H1 (cell line): ENCODE data around the gene NCAPD2. TPM values are rescaled to one million over a fixed set of nuclear protein-coding genes. Genes with fewer than 3 reads are reported as not detected.

Source experiments
- CTCF ChIA-PET: fragments of 300-600 bp; sonication (Branson Sonifier 250); formaldehyde crosslinking; loops from one replicate; lab custom pipeline; 2021; ENCODE audit not compliant: partially characterized antibody; lab: Charles Lee
- POLR2A ChIA-PET: fragments of 300-600 bp; sonication (Branson Sonifier 250); formaldehyde crosslinking; loops from one replicate; lab custom pipeline; 2021; ENCODE audit warnings: inconsistent platforms; ENCODE audit not compliant: partially characterized antibody; lab: Charles Lee
- DNase-seq, 2 experiments: peaks; one replicate each; pipeline versions ENCODE4 v3.0.0 to v3.0.0-alpha.2; 2010 to 2022; ENCODE audit warnings: low spot score in 2 of 2, low read depth in 1 of 2, mixed read lengths in 1 of 2
- FAIRE-seq: peaks from 2 replicates; lab custom pipeline; 2011; peaks lifted over from hg19 to GRCh38; lab: Jason Lieb, UNC
- H2AFZ ChIP-seq: 2 replicates; pipeline ENCODE4 v1.8.1; 2012; ENCODE audit warnings: low read length, inconsistent platforms
- H2AK5ac ChIP-seq: 2 replicates; pipeline ENCODE4 v1.6.1; 2013; ENCODE audit warnings: low read depth, low read length
- H2BK120ac ChIP-seq: replicated peaks from 2 replicates; pipeline ENCODE3; 2013; ENCODE audit warnings: low read depth, low read length, inconsistent platforms
- H2BK12ac ChIP-seq: 2 replicates; pipeline ENCODE4 v1.6.1; 2013; ENCODE audit warnings: low read depth, low read length
- H2BK15ac ChIP-seq: 2 replicates; pipeline ENCODE4 v1.6.1; 2013; ENCODE audit warnings: low read length
- H2BK20ac ChIP-seq: 2 replicates; pipeline ENCODE4 v1.6.1; 2013; ENCODE audit warnings: low read length
- H2BK5ac ChIP-seq: 2 replicates; pipeline ENCODE4 v1.6.1; 2013; ENCODE audit warnings: low read depth, low read length
- H3K14ac ChIP-seq: 2 replicates; pipeline ENCODE4 v1.6.1; 2013; ENCODE audit warnings: inconsistent platforms; ENCODE audit not compliant: insufficient read length
- H3K18ac ChIP-seq: 2 replicates; pipeline ENCODE4 v1.6.1; 2013; ENCODE audit warnings: low read length; ENCODE audit errors: extremely low read depth
- H3K23ac ChIP-seq: 2 replicates; pipeline ENCODE4 v1.6.1; 2013; ENCODE audit warnings: inconsistent platforms; ENCODE audit not compliant: insufficient read length
- H3K23me2 ChIP-seq: 2 replicates; pipeline ENCODE4 v1.6.1; 2013; ENCODE audit warnings: low read depth, low read length
- H3K27ac ChIP-seq: 2 replicates; pipeline ENCODE4 v1.6.1; 2011; ENCODE audit warnings: low read depth, low read length, inconsistent platforms
- H3K27me3 ChIP-seq, 4 experiments: replicated peaks in 1 of 4; 1 replicate in 1 of 4; 2 replicates in 3 of 4; pipeline versions ENCODE4 v1.6.1 to v1.8.1; 2011 to 2013; ENCODE audit warnings: low read length in 3 of 4, mild to moderate bottlenecking in 3 of 4, inconsistent platforms in 2 of 4, mixed read lengths in 2 of 4, moderate library complexity in 1 of 4; ENCODE audit not compliant: control insufficient read depth in 3 of 4, insufficient read depth in 3 of 4; ENCODE audit errors: extremely low read depth in 1 of 4
- H3K36me3 ChIP-seq, 4 experiments: 2 replicates each; pipeline versions ENCODE4 v1.6.1 to v1.8.1; 2011 to 2013; ENCODE audit warnings: mild to moderate bottlenecking in 4 of 4, low read length in 3 of 4, moderate library complexity in 2 of 4, control low read depth in 1 of 4, inconsistent platforms in 1 of 4; ENCODE audit not compliant: insufficient read depth in 4 of 4, control insufficient read depth in 2 of 4
- H3K4ac ChIP-seq: replicated peaks from 2 replicates; pipeline ENCODE3; 2013; ENCODE audit warnings: low read length, low read depth, mixed read lengths, inconsistent platforms; ENCODE audit not compliant: insufficient read length
- H3K4me1 ChIP-seq, 4 experiments: replicated peaks in 1 of 4; 1 replicate in 1 of 4; 2 replicates in 3 of 4; pipeline versions ENCODE4 v1.6.1 to v1.8.1; 2011 to 2013; ENCODE audit warnings: low read length in 3 of 4, inconsistent platforms in 2 of 4, mixed read lengths in 1 of 4; ENCODE audit not compliant: insufficient read depth in 4 of 4, control insufficient read depth in 3 of 4
- H3K4me2 ChIP-seq, 2 experiments: 2 replicates each; pipeline versions ENCODE4 v1.6.1 to v1.8.1; 2011 to 2013; ENCODE audit warnings: low read depth in 2 of 2, low read length in 2 of 2, control low read depth in 1 of 2, inconsistent platforms in 1 of 2, mild to moderate bottlenecking in 1 of 2; ENCODE audit not compliant: insufficient read depth in 1 of 2
- H3K4me3 ChIP-seq, 4 experiments: fragments of 200-600, 300-600 bp in 1 of 4; sonication (generic), shearing (Covaris generic), sonication (Bioruptor Twin) in 1 of 4; 2 replicates each; pipeline versions ENCODE4 v1.5.1 to v1.8.1; 2011 to 2016; ENCODE audit warnings: low read length in 4 of 4, low read depth in 3 of 4, control low read depth in 2 of 4, inconsistent platforms in 2 of 4, mild to moderate bottlenecking in 2 of 4, mixed read lengths in 1 of 4, moderate library complexity in 1 of 4; ENCODE audit not compliant: insufficient read depth in 2 of 4; ENCODE audit errors: extremely low read depth in 1 of 4
- H3K56ac ChIP-seq: replicated peaks from 2 replicates; pipeline ENCODE3; 2013; ENCODE audit warnings: low read depth, mild to moderate bottlenecking, mixed read lengths, low read length, inconsistent platforms; ENCODE audit not compliant: insufficient read length
- H3K79me1 ChIP-seq: 2 replicates; pipeline ENCODE4 v1.6.1; 2013; ENCODE audit warnings: low read depth, low read length, control low read depth
- H3K79me2 ChIP-seq, 2 experiments: 2 replicates each; pipeline versions ENCODE4 v1.6.1 to v1.8.1; 2012 to 2013; ENCODE audit warnings: low read length in 2 of 2, mild to moderate bottlenecking in 2 of 2, inconsistent platforms in 1 of 2; ENCODE audit not compliant: insufficient read depth in 2 of 2, control insufficient read depth in 1 of 2
- H3K9ac ChIP-seq, 4 experiments: replicated peaks in 1 of 4; 1 replicate in 1 of 4; 2 replicates in 3 of 4; pipeline versions ENCODE4 v1.6.1 to v1.8.1; 2011 to 2013; ENCODE audit warnings: low read depth in 3 of 4, low read length in 3 of 4, control low read depth in 2 of 4, mild to moderate bottlenecking in 2 of 4, moderate library complexity in 2 of 4, inconsistent platforms in 1 of 4; ENCODE audit errors: extremely low read depth in 1 of 4
- H3K9me3 ChIP-seq, 2 experiments: 2 replicates each; pipeline versions ENCODE4 v1.6.1 to v1.8.1; 2012 to 2013; ENCODE audit warnings: mild to moderate bottlenecking in 2 of 2, moderate library complexity in 2 of 2, control low read depth in 1 of 2, inconsistent platforms in 1 of 2, low read depth in 1 of 2, low read length in 1 of 2, mixed read lengths in 1 of 2; ENCODE audit not compliant: insufficient read depth in 2 of 2
- H4K20me1 ChIP-seq, 2 experiments: replicated peaks in 1 of 2; 2 replicates each; pipeline versions ENCODE3 to v1.8.1; 2011 to 2013; ENCODE audit warnings: inconsistent platforms in 2 of 2, low read length in 2 of 2, mild to moderate bottlenecking in 1 of 2; ENCODE audit not compliant: insufficient read depth in 2 of 2, control insufficient read depth in 1 of 2
- H4K5ac ChIP-seq: 2 replicates; pipeline ENCODE4 v1.6.1; 2013; ENCODE audit warnings: low read length, low read depth, mixed read lengths, inconsistent platforms; ENCODE audit not compliant: insufficient read length
- H4K8ac ChIP-seq: 2 replicates; pipeline ENCODE4 v1.8.0; 2013; ENCODE audit warnings: mild to moderate bottlenecking, moderate library complexity, low read length, inconsistent platforms; ENCODE audit not compliant: insufficient read depth; ENCODE audit errors: extremely low read depth
- H4K91ac ChIP-seq: replicated peaks from 2 replicates; pipeline ENCODE3; 2013; ENCODE audit warnings: low read length, mixed read lengths, inconsistent platforms; ENCODE audit not compliant: insufficient read length
- CREB1 ChIP-seq: IDR thresholded peaks from 2 replicates; pipeline ENCODE4 v1.6.1; 2012; ENCODE audit warnings: inconsistent platforms
- CTBP2 ChIP-seq: IDR thresholded peaks from 2 replicates; pipeline ENCODE4 v1.7.0; 2011; ENCODE audit warnings: borderline replicate concordance, mild to moderate bottlenecking, moderate library complexity, mixed read lengths, low read length; ENCODE audit not compliant: insufficient read depth, insufficient read length
- EGR1 ChIP-seq: IDR thresholded peaks from 2 replicates; pipeline ENCODE4 v1.6.1; 2011; ENCODE audit warnings: low read depth, low read length, borderline replicate concordance
- GTF2F1 ChIP-seq: IDR thresholded peaks from 2 replicates; pipeline ENCODE4 v1.6.1; 2012; ENCODE audit warnings: low read depth, low read length, improper control_type of control experiment, borderline replicate concordance
- PHF8 ChIP-seq: fragments of 200-600 bp; sonication (generic); conservative IDR thresholded peaks from 2 replicates; pipeline ENCODE4 v1.7.1; 2012; ENCODE audit warnings: low read depth, mild to moderate bottlenecking, inconsistent platforms, low read length, moderate library complexity
- POLR2A ChIP-seq, 2 experiments: IDR thresholded peaks; 1 replicate in 1 of 2; 2 replicates in 1 of 2; pipeline ENCODE4 v1.6.1; 2011; ENCODE audit warnings: low read depth in 2 of 2, low read length in 2 of 2, mild to moderate bottlenecking in 2 of 2; ENCODE audit errors: control extremely low read depth in 1 of 2
- SIN3A ChIP-seq, 2 experiments: IDR thresholded peaks in 1 of 2; conservative IDR thresholded peaks in 1 of 2; 2 replicates each; pipeline ENCODE4 v1.6.1; 2011 to 2012; ENCODE audit warnings: low read length in 2 of 2, improper control_type of control experiment in 1 of 2, low read depth in 1 of 2, mild to moderate bottlenecking in 1 of 2
- SIX5 ChIP-seq: IDR thresholded peaks from 2 replicates; pipeline ENCODE4 v1.6.1; 2011; ENCODE audit warnings: mild to moderate bottlenecking, low read depth, low read length
- WGBS, 2 experiments: shearing (Covaris generic) in 1 of 2; methylation state at CpG; one replicate each; pipeline versions ENCODE4 v1.1.6 to v1.1.7; 2013 to 2015; ENCODE audit warnings: low lambda C conversion rate in 2 of 2, mixed read lengths in 2 of 2, inconsistent platforms in 1 of 2, low coverage in 1 of 2, missing lambda C conversion rate in 1 of 2; ENCODE audit not compliant: insufficient replicate concordance in 2 of 2, insufficient coverage in 1 of 2, insufficient read length in 1 of 2; ENCODE audit errors: extremely low coverage in 1 of 2, missing lambda C conversion rate in 1 of 2; 5-methylcytosine and 5-hydroxymethylcytosine counted together
- polyA plus RNA-seq, 7 experiments: library from polyadenylated mRNA; depleted of rRNA in 3 of 7; stranded (reverse) in 5 of 7; unstranded in 2 of 7; fragments of >200 nt in 5 of 7; fragments of 200-250 nt in 2 of 7; gene quantifications; 1 replicate in 5 of 7; 2 replicates in 1 of 7; 4 replicates in 1 of 7; pipeline versions ENCODE4 v1.2.1 to v1.2.3, GENCODE V29; 2011 to 2013; ENCODE audit warnings: missing spikeins in 2 of 7, mixed read lengths in 2 of 7
- total RNA-seq: library from RNA; stranded (reverse); fragmentation: NEBNext Ultra II Directional; extraction: Animal tissue kit (Norgen Biotek cat#: 25700); gene quantifications from 2 replicates; pipeline ENCODE4 v1.2.1, GENCODE V29; 2021
- TF ChIP-seq, protein P1 (sequence below), 3 experiments: IDR thresholded peaks; 1 replicate in 2 of 3; 2 replicates in 1 of 3; pipeline versions ENCODE4 v1.5.1 to v1.6.1; 2011; ENCODE audit warnings: low read length in 3 of 3, mild to moderate bottlenecking in 3 of 3, inconsistent platforms in 2 of 3, low read depth in 1 of 3, moderate library complexity in 1 of 3; ENCODE audit not compliant: insufficient read depth in 1 of 3; ENCODE audit errors: control extremely low read depth in 1 of 3
- TF ChIP-seq, protein P2 (sequence below): IDR thresholded peaks from 2 replicates; pipeline ENCODE4 v1.6.1; 2011; ENCODE audit warnings: low read depth, mild to moderate bottlenecking, low read length; ENCODE audit not compliant: insufficient read depth

Gene NCAPD2
- total and polyA plus RNA-seq, 2 of the 8 experiments (the other 6 are each of a cell fraction or from before 2014, with no cell fraction given), result 55.8 to 132 TPM

DNA sequence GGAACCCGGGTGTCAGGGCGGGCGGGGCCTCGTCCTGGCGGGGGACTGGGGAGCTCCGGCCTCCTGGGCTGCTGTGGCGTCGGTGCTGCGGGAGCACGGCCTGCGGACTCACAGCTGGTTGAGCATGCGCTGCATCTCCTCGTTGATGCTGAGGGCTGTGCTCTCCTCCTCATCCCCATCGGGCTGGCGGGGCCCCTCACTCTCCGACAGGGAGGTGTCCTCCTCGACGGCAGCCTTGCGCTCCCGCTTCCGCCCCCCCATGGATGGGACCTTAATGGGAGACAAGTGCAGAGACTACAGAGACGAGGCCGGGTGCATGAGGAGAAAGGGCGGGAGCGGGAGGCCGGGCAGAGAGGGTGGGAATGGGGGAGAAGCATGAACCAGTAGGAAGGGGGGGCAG is 54.7 kb downstream of the NCAPD2 start:
- H3K23ac ChIP-seq, result no peak overlapping the region
- no peaks in the 10 kb centered on the region for H3K27me3 ChIP-seq
- no peak overlapping the region for H3K27ac ChIP-seq
- no peak overlapping the region for H2BK120ac ChIP-seq
- no peak overlapping the region for H2BK20ac ChIP-seq
- H3K79me2 ChIP-seq, result peaks cover 0 to 33% of the 10 kb centered on the region in 2 experiments; a peak in 2 of 4 replicates
- peaks cover 8 to 30% (median 13%) of the 10 kb centered on the region in 4 experiments; a peak in 6 of 8 replicates for H3K36me3 ChIP-seq
- FAIRE-seq, result no peak
- H3K4ac ChIP-seq, result no peak overlapping the region
- no peak overlapping the region for H3K18ac ChIP-seq
- H2BK5ac ChIP-seq, result 0 out of 2 replicates have a peak overlapping the region, but pooled peaks have one; percentile 24
- CTCF ChIA-PET, result interaction anchor here (0.7 to 24.9 kb wide), 3 partner anchors 2 to 1364 kb away, joined by 3 to 462 read pairs (median 462); partner anchors contain the start of genes GAPDH, IFFO1 and NOP2
- H4K5ac ChIP-seq, result no peak overlapping the region
- H3K9ac ChIP-seq, result no peak overlapping the region
- no peak overlapping the region for H3K56ac ChIP-seq
- WGBS, 2 experiments, result 91% methylated on average over 21 of the region's 26 CpGs; no CpG with 5 or more reads in 1 of the 2 experiments
- H4K91ac ChIP-seq, result no peak overlapping the region
- H2BK15ac ChIP-seq, result no peak overlapping the region
- H3K9me3 ChIP-seq, result no peaks in the 10 kb centered on the region
- H3K4me3 ChIP-seq, result no peak overlapping the region
- no peak overlapping the region for H2AK5ac ChIP-seq
- peaks cover 21% of the 10 kb centered on the region for H3K79me1 ChIP-seq
- POLR2A ChIA-PET, result interaction anchor here (0.9 to 24.2 kb wide), 2 partner anchors 10 to 16 kb away, joined by 3 to 665 read pairs; partner anchors contain the start of gene GAPDH
- no peaks in the 10 kb centered on the region for H3K23me2 ChIP-seq
- H3K4me2 ChIP-seq, result no peak overlapping the region
- no peak for DNase-seq
- H2AFZ ChIP-seq, result no peak overlapping the region
- no peak overlapping the region for H3K14ac ChIP-seq
- no peak overlapping the region for H2BK12ac ChIP-seq
- no peak overlapping the region for H4K8ac ChIP-seq
- H3K4me1 ChIP-seq, result peaks cover 0 to 4% (median 3%) of the 10 kb centered on the region in 4 experiments; a peak in 4 of 7 replicates
- peaks cover 6 to 18% of the 10 kb centered on the region in 2 experiments for H4K20me1 ChIP-seq
- TF ChIP-seq CREB1 (no peak), SIN3A (conservative IDR thresholded peaks at IDR 0.05 in 1 of 2, IDR thresholded peaks at IDR 0.05 in 1 of 2; ENCODE audit: low read depth in 1 of 2, low read length in 2 of 2) (no peak), CTBP2 (no peak), GTF2F1 (no peak), POLR2A (IDR thresholded peaks at IDR 0.05; ENCODE audit: control extremely low read depth in 1 of 2, low read depth in 2 of 2, low read length in 2 of 2) (no peak), SIX5 (no peak), EGR1 (no peak), PHF8 (no peak)
- TF ChIP-seq, protein P1, sequence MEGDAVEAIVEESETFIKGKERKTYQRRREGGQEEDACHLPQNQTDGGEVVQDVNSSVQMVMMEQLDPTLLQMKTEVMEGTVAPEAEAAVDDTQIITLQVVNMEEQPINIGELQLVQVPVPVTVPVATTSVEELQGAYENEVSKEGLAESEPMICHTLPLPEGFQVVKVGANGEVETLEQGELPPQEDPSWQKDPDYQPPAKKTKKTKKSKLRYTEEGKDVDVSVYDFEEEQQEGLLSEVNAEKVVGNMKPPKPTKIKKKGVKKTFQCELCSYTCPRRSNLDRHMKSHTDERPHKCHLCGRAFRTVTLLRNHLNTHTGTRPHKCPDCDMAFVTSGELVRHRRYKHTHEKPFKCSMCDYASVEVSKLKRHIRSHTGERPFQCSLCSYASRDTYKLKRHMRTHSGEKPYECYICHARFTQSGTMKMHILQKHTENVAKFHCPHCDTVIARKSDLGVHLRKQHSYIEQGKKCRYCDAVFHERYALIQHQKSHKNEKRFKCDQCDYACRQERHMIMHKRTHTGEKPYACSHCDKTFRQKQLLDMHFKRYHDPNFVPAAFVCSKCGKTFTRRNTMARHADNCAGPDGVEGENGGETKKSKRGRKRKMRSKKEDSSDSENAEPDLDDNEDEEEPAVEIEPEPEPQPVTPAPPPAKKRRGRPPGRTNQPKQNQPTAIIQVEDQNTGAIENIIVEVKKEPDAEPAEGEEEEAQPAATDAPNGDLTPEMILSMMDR (IDR thresholded peaks at IDR 0.05; ENCODE audit: control extremely low read depth in 1 of 3, insufficient read depth in 1 of 3, low read depth in 1 of 3, low read length in 3 of 3), result no peak
- TF ChIP-seq, protein P2, sequence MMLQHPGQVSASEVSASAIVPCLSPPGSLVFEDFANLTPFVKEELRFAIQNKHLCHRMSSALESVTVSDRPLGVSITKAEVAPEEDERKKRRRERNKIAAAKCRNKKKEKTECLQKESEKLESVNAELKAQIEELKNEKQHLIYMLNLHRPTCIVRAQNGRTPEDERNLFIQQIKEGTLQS, result no peak
